HG02623 (cell line): ENCODE data around the gene B3GNT9.

Source experiments
- ATAC-seq: cut with Tn5 transposase; IDR thresholded peaks from one replicate; pipeline ENCODE4 v1.9.1; 2021; ENCODE audit warnings: moderate library complexity; ENCODE audit not compliant: unreplicated experiment

The B3GNT9 gene

DNA sequence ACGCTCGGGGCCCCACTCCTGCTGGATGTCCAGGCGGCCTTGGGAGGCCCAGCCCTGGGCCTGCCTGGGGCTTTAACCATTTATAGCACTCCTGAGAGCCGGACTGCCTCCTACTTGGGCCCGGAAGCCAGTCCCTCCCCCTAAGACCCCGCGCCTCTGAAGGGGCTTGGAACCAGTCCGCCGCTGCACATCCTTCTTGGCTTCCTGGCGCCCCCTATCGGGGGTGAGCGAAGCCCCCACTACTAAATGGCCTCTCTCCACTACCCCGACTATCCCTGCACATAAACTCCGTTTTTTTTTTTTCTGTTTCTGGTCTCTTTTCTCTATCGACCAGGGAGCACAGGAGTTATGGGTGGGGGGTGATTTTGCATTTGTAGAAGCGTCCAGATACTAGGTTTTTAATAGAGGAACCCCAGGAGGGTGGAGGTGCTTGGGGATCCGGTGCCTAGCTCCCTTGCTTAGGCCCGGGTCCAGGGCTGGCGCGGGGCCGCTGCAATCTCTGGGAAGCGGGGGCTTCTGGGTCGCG, 18.9 kb upstream of the B3GNT9 start:
- no peak for ATAC-seq

DNA sequence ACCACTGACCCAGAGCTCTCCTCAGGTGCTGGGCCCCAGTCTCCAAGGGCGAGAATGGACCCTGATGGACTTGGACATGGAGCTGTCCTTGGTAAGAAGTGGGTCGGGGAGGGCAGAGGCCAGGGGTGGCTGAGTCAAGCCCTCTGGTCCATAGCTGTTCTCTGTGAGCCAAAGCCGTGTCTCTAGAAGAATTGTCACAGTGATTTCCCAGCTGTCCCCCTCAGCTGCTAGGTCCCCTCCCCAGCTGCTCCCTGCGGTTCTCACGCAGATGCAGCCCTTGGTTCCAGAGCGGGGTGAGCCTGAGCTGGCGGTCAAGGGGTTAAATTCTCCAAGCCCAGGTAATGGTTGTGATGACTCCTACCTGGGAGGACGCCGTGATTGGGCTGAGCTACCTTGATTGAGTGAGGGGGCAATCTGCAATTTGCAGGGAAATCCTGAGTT, 18.2 kb upstream of the B3GNT9 start:
- no peak for ATAC-seq

DNA sequence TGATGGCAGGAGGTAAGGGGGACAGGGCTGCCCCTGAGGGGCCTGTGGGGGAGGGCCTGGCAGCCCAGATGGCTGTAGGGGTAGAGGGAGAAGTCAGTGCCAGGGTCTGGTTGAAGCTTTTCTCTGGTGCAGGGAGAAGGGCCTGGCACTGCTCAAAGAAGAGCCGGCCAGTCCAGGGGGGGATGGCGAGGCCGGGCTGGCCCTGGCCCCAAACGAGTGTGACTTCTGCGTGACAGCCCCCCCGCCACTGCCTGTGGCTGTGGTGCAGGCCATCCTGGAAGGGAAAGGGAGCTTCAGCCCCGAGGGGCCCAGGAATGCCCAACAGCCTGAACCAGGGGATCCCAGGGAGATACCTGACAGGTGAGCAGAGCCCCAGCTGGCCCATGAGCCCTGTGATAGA, 16.8 kb upstream of the B3GNT9 start:
- no peak for ATAC-seq

DNA sequence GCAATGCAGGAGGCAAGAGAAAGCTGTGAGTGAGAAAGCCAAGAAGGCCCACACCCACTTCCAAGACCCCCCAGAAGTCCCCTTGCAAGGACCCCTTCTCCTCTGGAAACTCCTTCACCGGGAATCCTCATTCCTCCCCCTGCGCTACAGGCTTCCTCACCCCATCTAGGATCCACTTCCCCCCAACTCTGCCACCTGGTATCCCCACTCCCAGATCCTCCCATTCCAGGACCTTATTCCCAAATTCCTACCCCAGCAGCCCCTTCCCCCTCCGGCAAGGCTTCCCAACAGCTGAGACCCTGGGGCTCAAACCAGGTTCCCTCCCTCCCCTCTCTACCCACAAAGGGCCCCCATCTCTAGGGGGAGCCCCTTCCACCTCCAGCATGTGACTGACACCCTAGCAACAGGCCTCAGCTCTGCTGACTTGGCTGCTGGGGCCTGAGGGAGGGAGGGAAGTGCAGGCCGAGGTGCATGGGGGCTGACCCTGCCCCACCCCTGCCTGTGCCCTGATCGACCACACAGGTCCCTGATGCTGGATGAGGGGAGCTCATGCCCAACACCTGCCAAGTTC, 15.9 kb upstream of the B3GNT9 start:
- no peak for ATAC-seq

DNA sequence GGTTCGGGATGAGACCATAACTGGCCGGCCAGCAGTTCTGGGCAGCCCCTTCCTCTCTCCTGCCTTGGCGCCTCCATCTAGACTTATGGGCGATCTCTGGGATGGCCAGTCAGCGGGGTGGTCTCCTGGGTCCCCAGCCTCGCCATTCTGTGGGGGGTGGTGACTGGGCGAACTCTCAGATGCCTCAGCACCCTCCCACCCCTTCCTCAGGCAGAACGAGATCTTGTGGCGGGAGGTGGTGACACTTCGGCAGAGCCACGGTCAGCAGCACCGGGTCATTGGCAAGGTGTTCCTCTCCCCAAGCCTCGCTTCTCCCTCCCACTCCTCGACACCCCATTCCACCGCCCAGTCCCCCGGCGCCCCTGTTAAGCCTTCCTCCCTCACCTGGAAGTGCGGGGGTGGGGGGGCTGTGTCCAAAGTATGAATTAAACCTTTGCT, 15.3 kb upstream of the B3GNT9 start:
- ATAC-seq: no peak

DNA sequence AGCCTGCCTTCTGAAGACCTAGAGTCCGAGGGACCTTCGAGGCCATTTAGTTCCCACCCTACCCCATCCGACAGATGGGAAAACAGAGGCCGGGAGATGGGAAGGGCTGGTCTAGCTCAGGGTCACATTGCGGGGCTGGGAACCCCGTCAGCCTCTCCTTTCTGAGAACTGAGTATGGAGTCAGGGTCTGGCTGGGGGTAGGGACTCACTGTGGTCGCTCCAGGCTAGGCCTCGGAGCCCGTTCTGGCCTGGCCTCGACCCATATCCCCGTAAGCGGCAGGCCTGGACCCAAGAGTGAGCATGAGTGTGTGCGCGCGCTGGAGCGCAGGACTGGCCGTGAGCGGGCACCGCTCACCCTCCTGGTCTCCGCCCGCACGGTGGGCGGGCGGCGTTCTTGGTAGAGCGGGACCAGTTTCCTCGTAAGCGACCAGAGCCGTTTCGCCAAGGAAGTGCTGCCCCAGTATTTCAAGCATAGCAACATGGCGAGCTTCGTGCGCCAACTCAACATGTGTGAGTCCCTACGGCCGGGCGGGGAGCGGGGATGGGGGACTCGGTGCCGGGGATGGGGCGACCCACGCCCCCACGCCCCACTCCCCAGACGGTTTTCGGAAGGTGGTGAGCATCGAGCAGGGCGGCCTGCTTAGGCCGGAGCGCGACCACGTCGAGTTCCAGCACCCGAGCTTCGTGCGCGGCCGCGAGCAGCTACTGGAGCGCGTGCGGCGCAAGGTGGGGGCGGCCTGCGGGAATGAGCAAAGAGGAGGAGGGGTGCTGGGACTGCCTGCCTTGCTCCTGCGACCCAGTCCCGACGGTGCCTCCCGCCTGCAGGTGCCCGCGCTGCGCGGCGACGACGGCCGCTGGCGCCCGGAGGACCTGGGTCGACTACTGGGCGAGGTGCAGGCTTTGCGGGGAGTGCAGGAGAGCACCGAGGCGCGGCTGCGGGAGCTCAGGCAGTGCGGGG, 14.6 kb upstream of the B3GNT9 start:
- ATAC-seq: no peak

DNA sequence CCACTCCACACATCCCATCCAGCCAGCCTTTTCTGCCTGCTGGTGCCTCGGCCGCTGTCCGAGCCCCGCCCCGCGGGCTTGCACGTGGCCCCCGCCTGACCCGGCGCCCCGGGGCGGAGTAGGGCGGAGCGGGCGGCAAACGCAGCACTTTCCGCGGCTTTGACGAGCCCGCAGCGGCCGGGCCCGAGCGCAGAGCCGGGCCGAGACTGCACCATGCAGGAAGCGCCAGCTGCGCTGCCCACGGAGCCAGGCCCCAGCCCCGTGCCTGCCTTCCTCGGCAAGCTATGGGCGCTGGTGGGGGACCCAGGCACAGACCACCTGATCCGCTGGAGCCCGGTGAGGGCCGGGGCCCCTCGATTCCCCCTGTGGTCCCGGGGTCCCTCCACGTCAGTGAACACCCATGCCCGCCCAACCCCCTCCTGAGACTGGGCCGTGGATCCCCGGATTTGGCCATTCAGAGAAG, 13.8 kb upstream of the B3GNT9 start, which contains the start of gene HSF4:
Gene HSF4 (plus strand): TSS at position 147 of the 463 bp plus-strand sequence. CDS start 67 bp downstream, at position 214.
- ATAC-seq: no peak

DNA sequence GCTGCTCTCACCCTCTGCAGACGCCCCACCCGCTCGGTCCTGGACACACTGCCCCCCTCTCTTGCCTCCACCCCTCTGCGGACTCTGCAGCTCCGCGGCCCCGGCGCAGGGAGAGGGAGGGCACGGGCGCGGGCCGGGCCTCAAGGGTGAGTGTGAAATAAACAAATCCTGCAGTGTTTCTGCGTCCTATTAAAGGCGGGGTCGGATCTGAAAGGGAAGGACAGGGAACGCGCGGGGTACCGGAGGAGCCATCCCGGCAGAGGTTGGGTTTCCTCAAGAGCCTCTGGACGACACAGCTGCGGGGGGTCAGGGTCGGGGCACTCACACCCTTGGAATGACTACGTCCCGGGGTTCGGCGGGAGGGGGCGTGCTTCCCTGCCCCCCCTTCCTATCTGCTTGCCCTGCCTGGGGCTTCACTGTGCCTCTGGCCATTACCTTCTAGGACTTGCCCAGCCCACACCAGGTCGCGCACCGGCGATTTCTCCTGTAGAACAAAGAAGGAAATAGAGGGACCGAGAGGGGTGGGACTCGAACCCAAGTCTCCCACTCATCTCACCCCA, 13.3 kb upstream of the B3GNT9 start:
- no peak for ATAC-seq

DNA sequence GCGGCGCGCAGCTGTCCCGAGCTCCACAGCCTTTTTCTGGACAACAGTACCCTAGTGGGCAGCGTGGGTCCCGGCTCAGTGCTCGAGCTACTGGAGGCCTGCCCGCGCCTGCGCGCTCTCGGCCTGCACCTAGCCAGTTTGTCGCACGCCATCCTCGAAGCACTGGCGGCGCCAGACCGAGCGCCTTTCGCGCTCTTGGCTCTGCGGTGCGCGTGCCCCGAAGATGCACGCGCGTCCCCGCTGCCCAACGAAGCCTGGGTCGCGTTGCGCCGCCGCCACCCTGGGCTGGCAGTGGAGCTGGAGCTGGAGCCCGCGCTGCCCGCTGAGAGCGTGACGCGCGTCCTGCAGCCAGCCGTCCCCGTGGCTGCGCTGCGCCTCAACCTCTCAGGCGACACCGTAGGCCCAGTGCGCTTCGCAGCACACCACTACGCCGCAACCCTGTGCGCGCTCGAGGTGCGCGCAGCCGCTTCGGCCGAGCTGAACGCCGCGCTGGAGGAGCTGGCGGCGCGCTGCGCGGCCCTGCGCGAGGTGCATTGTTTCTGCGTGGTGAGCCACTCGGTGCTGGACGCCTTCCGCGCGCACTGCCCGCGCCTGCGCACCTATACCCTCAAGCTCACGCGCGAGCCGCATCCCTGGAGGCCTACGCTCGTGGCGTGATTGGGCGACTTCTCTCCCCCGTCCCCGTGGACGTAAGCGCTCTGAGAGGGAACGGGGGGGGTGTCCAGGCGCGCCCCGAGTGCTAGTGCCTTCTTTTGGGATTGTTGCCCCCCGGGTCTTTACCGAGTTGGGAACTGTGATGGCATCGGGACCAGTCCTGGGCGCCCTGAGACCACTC, 12.6 kb upstream of the B3GNT9 start:
- ATAC-seq: no peak

DNA sequence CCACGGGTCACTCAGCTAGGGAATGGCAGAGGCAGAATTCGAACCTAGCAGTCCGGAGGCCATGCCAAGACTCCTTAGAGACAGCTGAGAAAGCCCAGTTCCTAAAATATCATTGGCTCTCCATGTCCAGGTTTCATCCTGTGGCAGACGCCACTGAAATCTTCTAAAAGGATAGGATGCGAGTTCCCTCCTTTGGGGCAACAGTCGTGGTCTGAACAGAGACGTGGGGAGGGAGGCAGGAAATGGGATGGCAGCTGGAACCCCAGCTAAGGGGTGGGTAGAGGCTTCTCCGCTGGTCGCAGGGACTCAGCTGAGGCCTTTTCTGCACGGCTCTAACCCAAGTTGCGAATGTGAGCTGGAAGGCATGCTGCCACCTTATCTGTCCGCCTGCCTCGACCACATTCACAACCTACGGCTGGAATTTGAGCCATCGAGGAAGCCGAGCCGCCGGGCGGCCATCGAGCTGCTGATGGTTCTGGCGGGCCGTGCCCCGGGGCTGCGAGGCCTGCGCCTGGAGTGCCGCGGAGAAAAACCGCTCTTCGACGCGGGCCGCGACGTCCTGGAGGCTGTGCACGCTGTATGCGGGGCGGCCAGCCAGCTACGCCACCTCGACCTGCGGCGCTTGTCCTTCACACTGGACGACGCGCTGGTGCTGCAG, 11.8 kb upstream of the B3GNT9 start:
- no peak for ATAC-seq

DNA sequence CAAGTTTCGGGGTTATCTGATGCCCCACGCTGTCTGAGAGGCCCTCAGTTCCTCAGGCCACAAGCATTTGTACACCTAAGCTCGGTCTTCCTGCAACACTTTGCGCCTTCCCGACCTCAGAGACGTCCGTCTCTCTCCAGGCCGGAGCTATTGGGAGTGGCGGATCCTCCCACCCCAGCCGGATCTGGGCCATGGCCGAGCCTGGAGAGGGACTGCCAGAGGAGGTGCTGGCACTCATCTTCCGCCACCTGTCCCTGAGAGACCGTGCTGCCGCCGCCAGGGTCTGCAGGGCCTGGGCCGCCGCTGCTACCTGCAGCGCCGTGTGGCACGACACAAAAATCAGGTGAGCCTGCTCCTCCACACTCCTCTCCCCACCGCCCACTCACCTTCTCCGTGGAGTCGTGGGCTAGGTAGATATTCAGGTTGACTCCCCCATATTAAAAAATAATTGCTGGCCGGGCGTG, 10.8 kb upstream of the B3GNT9 start:
- no peak for ATAC-seq

DNA sequence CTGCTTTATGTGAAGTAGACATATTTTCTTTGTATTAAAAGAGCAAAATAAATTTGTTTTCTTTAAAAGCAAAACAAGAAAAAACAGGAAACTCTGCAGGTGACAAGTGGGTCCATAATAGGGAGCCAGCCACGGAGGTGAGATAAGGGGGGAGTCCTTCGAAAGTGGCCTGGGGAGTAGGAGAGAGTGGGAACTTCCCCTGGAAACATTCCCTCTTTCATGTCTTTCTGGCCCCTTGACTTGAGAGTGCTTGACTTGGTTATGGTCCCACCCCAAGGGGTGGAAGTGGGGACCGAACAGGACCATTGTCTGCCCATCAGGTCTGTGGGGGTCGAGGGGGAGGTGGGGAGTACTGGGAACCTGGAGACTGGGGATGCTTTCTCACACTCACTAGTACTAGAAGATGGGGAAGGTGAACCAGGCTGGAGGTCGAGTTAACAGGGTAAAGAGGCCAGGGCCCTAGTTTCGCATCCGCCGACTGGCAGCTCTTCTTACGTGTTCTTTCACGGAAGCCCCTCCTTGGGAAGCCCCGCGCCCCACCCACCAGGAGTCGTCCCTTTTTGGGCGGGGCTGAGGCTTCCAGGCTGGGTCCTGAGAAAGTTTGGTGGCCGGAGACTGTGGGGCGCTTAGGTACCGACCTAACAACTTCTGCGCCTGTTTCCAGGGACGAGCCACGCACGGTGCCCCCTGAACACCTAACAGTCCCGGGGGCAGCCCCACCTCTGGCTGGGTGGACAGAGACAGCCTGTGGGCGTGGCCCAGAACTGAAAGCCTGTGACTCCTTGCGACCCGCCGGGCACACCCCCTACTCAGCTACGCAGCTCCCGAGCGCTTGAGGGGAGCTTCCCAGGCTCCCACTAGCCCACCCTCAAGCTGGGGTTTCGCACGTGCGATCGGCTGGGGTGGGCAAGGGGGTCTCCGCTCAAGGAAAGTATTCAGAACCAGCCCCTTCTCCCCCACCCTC, 8.1 kb upstream of the B3GNT9 start:
- peak; percentile 33 for ATAC-seq

DNA sequence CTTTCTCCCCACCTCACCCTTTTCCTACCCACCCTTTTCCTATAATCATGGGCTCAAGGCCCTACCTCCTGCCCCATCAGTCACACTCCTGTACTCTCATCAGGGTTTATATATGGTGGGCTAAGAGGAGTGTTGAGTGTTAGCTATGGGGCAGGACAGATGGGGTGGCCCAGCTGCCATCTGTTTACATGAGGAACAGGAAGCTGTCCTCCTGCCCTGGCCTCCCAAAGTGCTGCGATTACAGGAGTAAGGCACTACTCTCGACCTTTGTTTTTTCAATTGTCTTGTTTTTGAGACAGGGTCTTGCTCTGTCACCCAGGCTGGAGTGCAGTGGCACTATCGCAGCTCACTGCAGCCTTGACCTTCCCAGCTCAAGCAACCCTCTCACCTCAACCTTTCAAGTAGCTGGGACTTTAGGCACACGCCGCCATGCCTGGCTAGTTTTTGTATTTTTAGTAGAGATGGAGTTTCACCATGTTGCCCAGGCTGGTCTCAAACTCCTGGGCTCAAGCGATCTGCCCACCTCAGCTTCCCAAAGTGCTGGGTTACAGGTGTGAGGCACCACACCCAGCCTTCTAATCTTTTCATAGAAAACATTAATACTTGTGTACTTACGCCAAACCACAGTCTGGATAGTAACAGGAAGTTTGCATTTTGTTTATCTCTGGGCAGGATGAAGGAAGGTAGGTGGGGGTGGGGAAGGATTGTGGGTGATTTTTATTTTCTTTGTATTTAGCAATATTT, 7.3 kb upstream of the B3GNT9 start:
- no peak for ATAC-seq

DNA sequence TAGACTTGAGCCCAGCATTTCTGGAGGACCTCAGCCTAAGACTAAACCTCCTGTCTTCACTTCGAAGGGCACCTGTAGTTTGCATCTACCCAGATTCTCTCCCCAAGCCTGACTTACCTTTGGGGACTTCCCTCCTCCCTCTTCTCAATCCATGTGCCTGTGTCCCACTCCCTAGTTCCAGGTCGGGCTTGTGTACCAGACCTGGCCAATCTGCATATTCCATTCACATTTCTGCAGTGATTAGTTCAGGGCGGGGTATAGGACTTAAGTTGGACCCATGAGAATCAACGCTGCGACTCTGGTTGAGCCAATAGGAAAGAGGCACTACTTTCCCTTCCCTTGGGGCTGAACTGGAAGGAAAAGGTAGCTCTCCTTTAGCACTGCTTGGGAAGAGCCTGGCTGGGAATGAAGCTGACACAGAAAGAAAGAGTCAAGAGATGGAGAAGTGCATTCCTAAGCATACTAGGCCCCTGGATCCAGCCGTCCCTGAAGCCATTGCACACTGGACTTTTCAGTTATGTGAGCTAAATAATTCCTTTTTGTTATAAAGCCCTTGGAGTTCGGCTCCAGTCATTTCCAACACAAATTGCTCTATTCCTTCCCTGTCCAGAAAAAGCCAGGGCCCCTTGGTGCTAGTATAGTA, 6.4 kb upstream of the B3GNT9 start:
- ATAC-seq: no peak

DNA sequence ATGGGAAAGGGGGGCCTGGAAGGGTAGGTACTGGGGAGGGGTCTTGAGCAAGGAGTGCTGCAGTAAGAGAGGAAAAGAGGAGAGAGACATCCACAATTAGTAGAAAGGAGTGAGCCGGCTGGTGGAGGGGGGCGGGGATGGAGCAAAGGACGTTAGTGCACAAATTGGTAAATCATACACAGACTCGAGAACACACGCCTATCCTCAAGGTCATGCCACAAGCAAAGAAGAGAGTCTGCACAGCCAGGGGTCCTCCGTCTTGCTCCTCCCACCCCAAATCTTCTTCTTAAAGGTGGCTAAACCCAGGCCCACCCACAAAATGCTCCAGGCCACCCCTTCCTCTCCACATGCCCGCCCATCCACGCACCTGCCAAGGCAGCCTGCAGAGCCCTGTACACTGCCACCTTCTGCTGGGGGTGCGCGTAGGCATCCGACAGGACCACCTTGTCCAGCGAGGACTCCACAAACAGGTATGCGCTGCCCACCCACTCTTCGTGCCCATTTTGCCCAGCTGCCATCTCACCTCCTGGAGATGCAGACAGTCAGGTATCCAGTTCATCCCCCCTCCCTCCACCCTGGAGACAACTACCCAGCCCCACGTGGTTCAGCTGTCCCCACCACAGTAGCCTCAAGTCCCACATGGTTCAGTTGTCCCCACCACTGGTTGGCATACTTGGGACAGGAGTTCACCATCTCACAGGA, 5.5 kb upstream of the B3GNT9 start:
- no peak for ATAC-seq

DNA sequence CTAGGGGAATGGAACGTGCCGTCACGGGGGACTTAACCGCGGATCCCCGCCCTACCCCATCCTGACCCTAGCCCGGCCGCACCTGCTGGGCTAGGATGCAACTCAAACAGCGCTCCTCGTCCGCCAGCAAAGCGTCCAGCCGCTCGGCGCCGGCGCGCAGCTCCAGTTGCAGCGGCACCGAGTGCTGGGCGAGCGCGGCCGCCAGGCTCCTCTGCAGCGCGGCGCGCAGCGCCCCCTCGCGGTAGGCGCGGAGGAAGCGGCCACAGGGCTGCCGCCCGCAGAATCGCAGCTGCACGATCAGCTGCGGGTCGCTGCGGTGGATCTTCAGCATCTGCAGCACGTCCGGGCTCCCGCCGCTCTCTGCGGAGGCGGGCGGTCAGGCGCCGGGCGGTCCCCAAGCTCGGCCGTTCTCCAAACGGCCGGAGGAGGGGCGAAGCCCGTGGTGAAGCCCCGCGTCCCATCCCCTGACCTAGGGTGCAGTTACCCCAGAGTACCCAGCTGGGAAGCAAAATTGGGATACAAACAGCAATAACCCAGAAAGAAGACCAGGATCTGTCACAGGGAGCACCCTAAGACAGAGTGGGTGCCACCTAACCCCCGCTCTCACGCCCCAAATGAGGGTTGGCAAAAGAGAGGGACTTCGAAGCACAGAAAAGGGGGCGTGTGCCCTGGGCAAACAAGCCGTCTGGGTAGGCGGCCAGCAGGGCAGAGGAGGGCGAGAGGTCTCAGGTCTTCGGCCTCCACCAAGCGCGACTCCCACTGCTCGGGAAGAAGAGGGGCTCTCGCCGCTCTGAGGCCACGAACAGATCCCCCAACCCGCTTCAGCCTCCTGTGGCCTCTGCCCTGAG, 4.7 kb upstream of the B3GNT9 start:
- no peak for ATAC-seq
